ENCODE data around the gene HELZ. TPM values are rescaled to one million over a fixed set of nuclear protein-coding genes. Genes with fewer than 3 reads are reported as not detected.

HELZ gene
- total and polyA plus RNA-seq, 2 of the 8 experiments (the other 6 are each of a cell fraction or from before 2014, with no cell fraction given) = 10.0 to 48.7 TPM

DNA sequence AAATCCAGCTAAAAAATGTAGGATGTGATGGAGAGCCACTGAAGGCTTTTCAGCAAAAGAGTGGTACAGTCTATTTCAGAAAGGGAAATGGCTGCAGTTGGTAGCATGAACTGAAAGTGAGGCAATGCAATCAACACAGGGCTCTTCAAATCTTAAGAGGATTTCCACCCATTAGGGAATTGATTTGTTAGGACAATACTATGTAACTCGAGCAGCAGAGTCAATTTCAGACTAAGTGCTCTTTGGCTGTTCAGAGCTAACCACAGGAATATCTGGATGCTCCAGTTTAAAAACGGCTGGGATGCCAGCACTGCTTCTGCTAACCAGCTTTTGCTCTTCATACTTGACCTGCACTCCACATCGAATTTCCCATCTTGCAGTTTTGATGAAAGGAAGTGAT lies 176.0 kb downstream of the HELZ start:
- no peaks in the 10 kb centered on the region for H4K20me1 ChIP-seq (replicated peaks in 1 of 2; ENCODE audit: control insufficient read depth in 1 of 2, insufficient read depth in 2 of 2, low read length in 2 of 2)
- no peak overlapping the region for H4K8ac ChIP-seq (ENCODE audit: extremely low read depth, insufficient read depth, low read length)
- no peaks in the 10 kb centered on the region for H3K27me3 ChIP-seq (replicated peaks in 1 of 4; ENCODE audit: control insufficient read depth in 3 of 4, extremely low read depth in 1 of 4, insufficient read depth in 3 of 4, low read length in 3 of 4)
- H2BK20ac ChIP-seq (ENCODE audit: low read length) = no peak overlapping the region
- no peak overlapping the region for H3K27ac ChIP-seq (ENCODE audit: low read depth, low read length)
- no peak overlapping the region for H3K18ac ChIP-seq (ENCODE audit: extremely low read depth, low read length)
- H3K4me2 ChIP-seq (ENCODE audit: insufficient read depth in 1 of 2, low read depth in 2 of 2, low read length in 2 of 2) = no peak overlapping the region
- no peak overlapping the region for H4K91ac ChIP-seq (replicated peaks; ENCODE audit: insufficient read length, low read length)
- ChIA-PET POLR2A (ENCODE audit: partially characterized antibody) (interaction anchor here (0.6 kb wide), 1 partner anchor 455 kb away, joined by 3 read pairs; no protein-coding TSS in a partner anchor), CTCF (ENCODE audit: partially characterized antibody) (interaction anchor here (0.5 to 3.5 kb wide), 4 partner anchors 13 to 204 kb away, joined by 3 to 13 read pairs (median 4); no protein-coding TSS in a partner anchor)
- no peak overlapping the region for H2BK120ac ChIP-seq (replicated peaks; ENCODE audit: low read depth, low read length)
- no peak overlapping the region for H2BK15ac ChIP-seq (ENCODE audit: low read length)
- no peaks in the 10 kb centered on the region; a peak in 1 of 7 replicates for H3K4me1 ChIP-seq (replicated peaks in 1 of 4; ENCODE audit: control insufficient read depth in 3 of 4, insufficient read depth in 4 of 4, low read length in 3 of 4)
- H3K14ac ChIP-seq (ENCODE audit: insufficient read length) = no peak overlapping the region
- no peaks in the 10 kb centered on the region for H3K79me1 ChIP-seq (ENCODE audit: low read depth, low read length)
- no peaks in the 10 kb centered on the region for H3K9me3 ChIP-seq (ENCODE audit: insufficient read depth in 2 of 2, low read depth in 1 of 2, low read length in 1 of 2)
- H3K4ac ChIP-seq (replicated peaks; ENCODE audit: insufficient read length, low read depth, low read length) = no peak overlapping the region
- H4K5ac ChIP-seq (ENCODE audit: insufficient read length, low read depth, low read length) = no peak overlapping the region
- no peak for FAIRE-seq
- H3K79me2 ChIP-seq (ENCODE audit: control insufficient read depth in 1 of 2, insufficient read depth in 2 of 2, low read length in 2 of 2) = no peaks in the 10 kb centered on the region
- H3K36me3 ChIP-seq (ENCODE audit: control insufficient read depth in 2 of 4, insufficient read depth in 4 of 4, low read length in 3 of 4) = no peaks in the 10 kb centered on the region
- DNase-seq (ENCODE audit: low read depth in 1 of 2, low spot score in 2 of 2) = no peak
- no peak overlapping the region for H2AFZ ChIP-seq (ENCODE audit: low read length)
- no peaks in the 10 kb centered on the region for H3K23me2 ChIP-seq (ENCODE audit: low read depth, low read length)
- H3K56ac ChIP-seq (replicated peaks; ENCODE audit: insufficient read length, low read depth, low read length) = no peak overlapping the region
- no peak overlapping the region for H3K23ac ChIP-seq (ENCODE audit: insufficient read length)
- no peak for TF ChIP-seq SP2 (IDR thresholded peaks at IDR 0.05; ENCODE audit: low read length)
- TF ChIP-seq SP4 (IDR thresholded peaks at IDR 0.05; ENCODE audit: low read length) = no peak
- no peak for TF ChIP-seq SP1 (IDR thresholded peaks at IDR 0.05; ENCODE audit: low read depth, low read length)
- no peak for TF ChIP-seq TBP (IDR thresholded peaks at IDR 0.05; ENCODE audit: low read depth, low read length)
- TF ChIP-seq KDM5A (IDR thresholded peaks at IDR 0.05; ENCODE audit: low read length) = no peak
- no peak for TF ChIP-seq SIX5 (IDR thresholded peaks at IDR 0.05; ENCODE audit: low read depth, low read length)
- no peak for TF ChIP-seq KDM4A (IDR thresholded peaks at IDR 0.05; ENCODE audit: low read depth, low read length, severe bottlenecking)
- TF ChIP-seq SUZ12 (IDR thresholded peaks at IDR 0.05; ENCODE audit: low read length) = no peak
- no peak for TF ChIP-seq BCL11A (IDR thresholded peaks at IDR 0.05; ENCODE audit: low read depth in 2 of 2, low read length in 2 of 2)
- TF ChIP-seq JUN (IDR thresholded peaks at IDR 0.05; ENCODE audit: low read depth, low read length) = no peak
- H3K9ac ChIP-seq (replicated peaks in 1 of 4; ENCODE audit: extremely low read depth in 1 of 4, low read depth in 3 of 4, low read length in 3 of 4) = no peak overlapping the region
- WGBS, 2 experiments (ENCODE audit: extremely low coverage in 1 of 2, insufficient coverage in 1 of 2, insufficient read length in 1 of 2, insufficient replicate concordance in 2 of 2, low coverage in 1 of 2, low lambda C conversion rate in 2 of 2, missing lambda C conversion rate in 1 of 2) = 76% methylated on average over 3 of the region's 3 CpGs; no CpG with 5 or more reads in 1 of the 2 experiments
- no peak overlapping the region for H3K4me3 ChIP-seq (ENCODE audit: extremely low read depth in 1 of 4, insufficient read depth in 2 of 4, low read depth in 3 of 4, low read length in 4 of 4)
- H2BK12ac ChIP-seq (ENCODE audit: low read depth, low read length) = no peak overlapping the region
- no peak overlapping the region for H2AK5ac ChIP-seq (ENCODE audit: low read depth, low read length)
- H2BK5ac ChIP-seq (ENCODE audit: low read depth, low read length) = no peak overlapping the region
